OCI-LY1 (cell line): ENCODE results near the gene NMT1.
A peak's percentile ranks its signal among the peaks of the same experiment; 100 is the strongest.

ENCODE experiments used
- H2AFZ ChIP-seq: fragments of 200-600 bp; sonication (generic), shearing (Covaris generic); 2 replicates; pipeline ENCODE4 v1.6.0; 2014; ENCODE audit warnings: antibody characterized with exemption, mild to moderate bottlenecking, low read length
- H3F3A ChIP-seq: fragments of 200-600 bp; sonication (generic), shearing (Covaris generic); 2 replicates; pipeline ENCODE4 v1.6.0; 2014; ENCODE audit warnings: mild to moderate bottlenecking, antibody characterized with exemption, low read length, moderate library complexity; ENCODE audit not compliant: insufficient read depth
- H3K27ac ChIP-seq: fragments of 200-600 bp; sonication (generic); 2 replicates; pipeline ENCODE4 v1.5.1; 2014; ENCODE audit warnings: low read length, mixed run types, mild to moderate bottlenecking, low read depth; ENCODE audit not compliant: poor library complexity, severe bottlenecking
- H3K27me3 ChIP-seq: fragments of 200-600 bp; sonication (generic); 2 replicates; pipeline ENCODE4 v1.6.0; 2014; ENCODE audit warnings: antibody characterized with exemption, mild to moderate bottlenecking, low read length, moderate library complexity; ENCODE audit not compliant: insufficient read depth
- H3K36me3 ChIP-seq: fragments of 200-600 bp; sonication (generic); 2 replicates; pipeline ENCODE4 v1.6.1; 2014; ENCODE audit warnings: mild to moderate bottlenecking, antibody characterized with exemption, low read length, moderate library complexity, mixed read lengths; ENCODE audit not compliant: insufficient read depth
- H3K4me1 ChIP-seq: fragments of 200-600 bp; sonication (generic); 2 replicates; pipeline ENCODE4 v1.5.1; 2014; ENCODE audit warnings: mild to moderate bottlenecking, low read length, moderate library complexity; ENCODE audit not compliant: insufficient read depth, severe bottlenecking
- H3K4me2 ChIP-seq: fragments of 200-600 bp; sonication (generic), shearing (Covaris generic); 2 replicates; pipeline ENCODE4 v1.6.1; 2014; ENCODE audit warnings: low read length
- H3K4me3 ChIP-seq: fragments of 200-600 bp; sonication (generic); 2 replicates; pipeline ENCODE4 v1.5.1; 2014; ENCODE audit warnings: low read length, low read depth, mild to moderate bottlenecking, mixed read lengths; ENCODE audit not compliant: poor library complexity, severe bottlenecking
- H3K79me2 ChIP-seq: fragments of 200-600 bp; shearing (Covaris generic); 2 replicates; pipeline ENCODE4 v1.6.1; 2016; ENCODE audit warnings: mixed run types, low read length, mixed read lengths; ENCODE audit not compliant: insufficient read depth
- H3K9ac ChIP-seq: fragments of 200-600 bp; sonication (generic), shearing (Covaris generic); 2 replicates; pipeline ENCODE4 v1.6.1; 2014; ENCODE audit warnings: mild to moderate bottlenecking, low read length, mixed read lengths
- H3K9me2 ChIP-seq: fragments of 200-600 bp; sonication (generic), shearing (Covaris generic); 2 replicates; pipeline ENCODE4 v1.6.1; 2014; ENCODE audit warnings: low read depth, mild to moderate bottlenecking, low read length, mixed read lengths
- H3K9me3 ChIP-seq: fragments of 200-600 bp; shearing (Covaris generic); 2 replicates; pipeline ENCODE4 v1.6.1; 2014; ENCODE audit warnings: low read length, mixed read lengths
- H4K20me1 ChIP-seq: fragments of 200-600 bp; sonication (generic), shearing (Covaris generic); 2 replicates; pipeline ENCODE4 v1.6.0; 2016; ENCODE audit warnings: mild to moderate bottlenecking, low read length; ENCODE audit not compliant: insufficient read depth
- CTCF ChIP-seq: fragments of 200-600 bp; sonication (generic), shearing (Covaris generic); IDR thresholded peaks from 2 replicates; pipeline ENCODE4 v1.5.1; 2017; ENCODE audit warnings: mild to moderate bottlenecking, antibody characterized with exemption, low read length, moderate library complexity, mixed read lengths
- EZH2 ChIP-seq: fragments of 200-600 bp; sonication (generic), shearing (Covaris generic); IDR thresholded peaks from 2 replicates; pipeline ENCODE4 v1.8.0; 2017; ENCODE audit warnings: borderline replicate concordance, mixed run types, mild to moderate bottlenecking, antibody characterized with exemption, low read length, moderate library complexity, mixed read lengths

The NMT1 gene

GRCh38 chr17:45018848-45019711 lies 42.0 kb upstream of the NMT1 start:
- TF ChIP-seq EZH2 (no peak), CTCF (no peak; the same call in 1 of the 2 replicates)
- Histone ChIP-seq H3F3A (no peaks in the 10 kb centered on the region), H3K4me3 (peak overlapping the region; percentile 56), H3K9ac (peak overlapping the region; percentile 55; the same call in 1 of the 2 replicates), H3K79me2 (no peaks in the 10 kb centered on the region), H3K36me3 (peaks cover 5% of the 10 kb centered on the region; the same call in 1 of the 2 replicates), H3K27me3 (peaks cover 27% of the 10 kb centered on the region), H3K9me3 (no peaks in the 10 kb centered on the region), H3K4me2 (peak overlapping the region; percentile 85), H3K27ac (no peak overlapping the region), H3K4me1 (peaks cover 25% of the 10 kb centered on the region), H3K9me2 (no peaks in the 10 kb centered on the region), H2AFZ (no peak overlapping the region), H4K20me1 (no peaks in the 10 kb centered on the region)

- no peak overlapping the region for H3K9ac ChIP-seq
- H3K27ac ChIP-seq = no peak overlapping the region
- H4K20me1 ChIP-seq = no peaks in the 10 kb centered on the region
- TF ChIP-seq CTCF = no peak
- no peak for TF ChIP-seq EZH2
- no peak overlapping the region for H3K4me2 ChIP-seq
- peaks cover 25% of the 10 kb centered on the region for H3K4me1 ChIP-seq
- H3F3A ChIP-seq = no peaks in the 10 kb centered on the region
- no peak overlapping the region for H3K4me3 ChIP-seq
- no peaks in the 10 kb centered on the region for H3K79me2 ChIP-seq
- H3K36me3 ChIP-seq = peaks cover 13% of the 10 kb centered on the region; the same call in 1 of the 2 replicates
- H3K27me3 ChIP-seq = peaks cover 27% of the 10 kb centered on the region
- H2AFZ ChIP-seq = no peak overlapping the region
- no peaks in the 10 kb centered on the region for H3K9me2 ChIP-seq
- H3K9me3 ChIP-seq = no peaks in the 10 kb centered on the region
These were observed 40.6 kb upstream of the NMT1 start for GRCh38 chr17:45020354-45021138.

GRCh38 chr17:45021607-45022287 lies 39.4 kb upstream of the NMT1 start:
- Histone ChIP-seq H3K4me2 (peak overlapping the region; percentile 50), H2AFZ (no peak overlapping the region), H3K36me3 (peaks cover 17% of the 10 kb centered on the region), H3K27ac (no peak overlapping the region), H3K9me2 (no peaks in the 10 kb centered on the region), H4K20me1 (no peaks in the 10 kb centered on the region), H3K9me3 (no peaks in the 10 kb centered on the region), H3K79me2 (no peaks in the 10 kb centered on the region), H3F3A (no peaks in the 10 kb centered on the region), H3K27me3 (peaks cover 27% of the 10 kb centered on the region), H3K4me3 (peak overlapping the region; percentile 36), H3K9ac (peak overlapping the region; percentile 31; the same call in 1 of the 2 replicates), H3K4me1 (peaks cover 25% of the 10 kb centered on the region)
- TF ChIP-seq EZH2 (no peak), CTCF (peak; percentile 62)
